Smooth muscle cell (in vitro differentiated cells): ENCODE data around the gene CANT1. TPM values are rescaled to one million over a fixed set of nuclear protein-coding genes. Genes with fewer than 3 reads are reported as not detected.

Source experiments
- DNase-seq: peaks from one replicate; lab custom pipeline; 2025; ENCODE audit not compliant: unreplicated experiment; lab: John Stamatoyannopoulos, UW
- H2AFZ ChIP-seq: fragments of 200-600 bp; sonication (generic); 2 replicates; pipeline ENCODE4 v1.6.0; 2016; ENCODE audit warnings: antibody characterized with exemption, low read depth, mild to moderate bottlenecking
- H3F3A ChIP-seq: fragments of 200-600 bp; sonication (generic); 2 replicates; pipeline ENCODE4 v1.6.0; 2017; ENCODE audit warnings: antibody characterized with exemption, low read depth
- H3K27ac ChIP-seq: fragments of 200-600 bp; sonication (generic); 2 replicates; pipeline ENCODE4 v1.5.1; 2016; ENCODE audit warnings: low read depth, mild to moderate bottlenecking
- H3K27me3 ChIP-seq: fragments of 200-600 bp; sonication (generic); 2 replicates; pipeline ENCODE4 v1.6.1; 2016; ENCODE audit warnings: low read depth, mild to moderate bottlenecking
- H3K36me3 ChIP-seq: fragments of 200-600 bp; sonication (generic); 2 replicates; pipeline ENCODE4 v1.5.1; 2016; ENCODE audit warnings: low read depth
- H3K4me1 ChIP-seq: fragments of 200-600 bp; sonication (generic); 2 replicates; pipeline ENCODE4 v1.5.1; 2016; ENCODE audit warnings: low read depth
- H3K4me2 ChIP-seq: fragments of 200-600 bp; sonication (generic); 2 replicates; pipeline ENCODE4 v1.6.0; 2016; ENCODE audit warnings: mild to moderate bottlenecking
- H3K4me3 ChIP-seq: fragments of 200-600 bp; sonication (generic); 2 replicates; pipeline ENCODE4 v1.5.1; 2016; ENCODE audit warnings: mild to moderate bottlenecking
- H3K79me2 ChIP-seq: fragments of 200-600 bp; sonication (generic); 2 replicates; pipeline ENCODE4 v1.6.0; 2016; ENCODE audit warnings: low read depth, mild to moderate bottlenecking
- H3K9ac ChIP-seq: fragments of 200-600 bp; sonication (generic); 2 replicates; pipeline ENCODE4 v1.6.0; 2016; ENCODE audit warnings: low read depth
- H3K9me3 ChIP-seq: fragments of 200-600 bp; sonication (generic); replicated peaks from 2 replicates; pipeline ENCODE4 v1.5.1; 2016; ENCODE audit warnings: low read depth
- H4K20me1 ChIP-seq: fragments of 200-600 bp; sonication (generic); 2 replicates; pipeline ENCODE4 v1.6.0; 2016; ENCODE audit warnings: low read depth
- WGBS: methylation state at CpG from one replicate; pipeline ENCODE4 v1.1.7; 2016; ENCODE audit warnings: low lambda C conversion rate; 5-methylcytosine and 5-hydroxymethylcytosine counted together
- polyA plus RNA-seq: library from polyadenylated mRNA; unstranded; fragments of >200 nt; fragmentation: Nextera tagmentation; extraction: Ambion mirVana; gene quantifications from 2 replicates; pipeline ENCODE4 v1.2.1, GENCODE V29; 2016
- total RNA-seq: library from RNA; depleted of rRNA; stranded (reverse); fragments of >200 nt; gene quantifications from 2 replicates; pipeline ENCODE4 v1.2.3, GENCODE V29; 2014
- TF ChIP-seq, protein P1 (sequence below): fragments of 200-600 bp; sonication (generic); IDR thresholded peaks from 2 replicates; pipeline ENCODE4 v1.5.1; 2017; ENCODE audit warnings: borderline replicate concordance, mild to moderate bottlenecking, antibody characterized with exemption; ENCODE audit not compliant: insufficient read depth, poor library complexity, severe bottlenecking

The CANT1 gene
- total and polyA plus RNA-seq, 2 experiments from 2014 or later = 38.3 to 42.1 TPM

DNA sequence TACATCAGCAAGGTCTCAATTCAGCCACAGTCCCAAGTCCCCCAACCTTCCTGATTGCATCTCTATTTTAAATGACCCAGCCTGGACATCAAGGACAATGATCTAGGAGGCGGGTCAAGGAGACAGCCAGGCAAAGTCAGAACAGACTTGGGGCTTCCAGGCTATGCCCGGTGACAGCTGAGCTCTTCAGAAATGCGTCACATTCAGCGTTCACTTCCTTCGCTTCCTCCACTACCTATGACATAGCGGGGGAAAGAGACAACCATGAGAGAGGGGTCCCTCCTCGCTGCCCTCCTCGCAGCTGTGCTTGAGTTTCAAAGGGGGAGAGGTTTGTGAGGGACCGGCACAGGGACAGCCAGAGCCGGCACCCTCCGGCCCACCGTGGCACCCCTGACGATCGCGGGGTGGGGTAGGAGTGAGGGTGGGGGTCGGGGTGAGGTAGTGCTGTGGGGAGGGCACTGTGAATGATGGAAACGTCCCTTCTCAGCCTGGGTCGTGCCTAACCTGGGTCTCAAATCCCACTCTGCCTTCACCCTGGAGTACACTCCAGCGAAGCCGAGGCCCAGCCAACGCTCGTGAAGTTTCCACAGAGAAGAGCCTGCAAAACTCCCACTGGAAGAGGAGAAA lies 17.5 kb downstream of the CANT1 start:
- Histone ChIP-seq H3K27me3 (no peaks in the 10 kb centered on the region), H3K79me2 (no peaks in the 10 kb centered on the region), H3K36me3 (no peaks in the 10 kb centered on the region), H2AFZ (no peak overlapping the region), H3K9ac (no peak overlapping the region), H3K27ac (no peak overlapping the region), H3K9me3 (no peaks in the 10 kb centered on the region), H3K4me1 (no peaks in the 10 kb centered on the region), H3K4me3 (no peak overlapping the region), H4K20me1 (peaks cover 34% of the 10 kb centered on the region), H3F3A (no peaks in the 10 kb centered on the region), H3K4me2 (no peak overlapping the region)
- TF ChIP-seq, protein P1, sequence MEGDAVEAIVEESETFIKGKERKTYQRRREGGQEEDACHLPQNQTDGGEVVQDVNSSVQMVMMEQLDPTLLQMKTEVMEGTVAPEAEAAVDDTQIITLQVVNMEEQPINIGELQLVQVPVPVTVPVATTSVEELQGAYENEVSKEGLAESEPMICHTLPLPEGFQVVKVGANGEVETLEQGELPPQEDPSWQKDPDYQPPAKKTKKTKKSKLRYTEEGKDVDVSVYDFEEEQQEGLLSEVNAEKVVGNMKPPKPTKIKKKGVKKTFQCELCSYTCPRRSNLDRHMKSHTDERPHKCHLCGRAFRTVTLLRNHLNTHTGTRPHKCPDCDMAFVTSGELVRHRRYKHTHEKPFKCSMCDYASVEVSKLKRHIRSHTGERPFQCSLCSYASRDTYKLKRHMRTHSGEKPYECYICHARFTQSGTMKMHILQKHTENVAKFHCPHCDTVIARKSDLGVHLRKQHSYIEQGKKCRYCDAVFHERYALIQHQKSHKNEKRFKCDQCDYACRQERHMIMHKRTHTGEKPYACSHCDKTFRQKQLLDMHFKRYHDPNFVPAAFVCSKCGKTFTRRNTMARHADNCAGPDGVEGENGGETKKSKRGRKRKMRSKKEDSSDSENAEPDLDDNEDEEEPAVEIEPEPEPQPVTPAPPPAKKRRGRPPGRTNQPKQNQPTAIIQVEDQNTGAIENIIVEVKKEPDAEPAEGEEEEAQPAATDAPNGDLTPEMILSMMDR = no peak
- DNase-seq = no peak
- 96% methylated on average over 22 of the region's 22 CpGs for WGBS

DNA sequence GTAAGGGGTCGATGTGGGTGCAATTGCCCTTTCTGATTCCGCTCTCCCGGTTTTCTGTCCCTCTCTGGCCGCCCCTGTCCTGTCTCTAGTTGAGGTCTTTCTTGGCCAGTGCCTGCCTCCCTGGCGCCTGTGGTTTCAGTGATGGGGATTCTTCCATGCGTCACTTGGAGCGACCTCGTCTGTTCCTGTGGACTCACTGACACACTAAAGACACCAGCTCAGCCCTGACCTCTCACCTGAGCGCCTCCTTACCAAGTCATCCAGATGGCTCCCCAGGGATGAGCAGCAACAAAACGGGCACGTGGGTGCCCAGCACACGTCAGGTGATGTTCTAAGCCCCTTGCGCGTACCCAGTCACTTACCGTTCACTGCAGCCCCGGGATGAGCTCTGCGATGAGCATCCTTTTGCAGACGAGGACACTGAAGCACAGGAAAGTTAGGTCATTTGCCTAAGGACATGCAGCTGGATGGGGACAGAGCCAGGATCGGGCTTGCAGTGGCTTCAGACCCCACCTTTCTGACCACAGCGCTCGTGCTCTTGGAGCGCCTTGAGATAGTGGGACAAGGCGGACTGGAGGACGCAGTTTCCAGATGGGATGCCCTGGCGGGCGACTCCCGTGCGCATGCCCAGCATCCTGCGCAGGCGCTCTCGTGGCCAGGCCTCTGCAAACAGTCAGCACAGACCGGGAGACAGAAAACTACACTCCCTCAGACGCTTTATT lies 18.4 kb downstream of the CANT1 start:
- H2AFZ ChIP-seq = no peak overlapping the region
- no peaks in the 10 kb centered on the region for H3K27me3 ChIP-seq
- H3K9ac ChIP-seq = no peak overlapping the region
- DNase-seq = no peak
- TF ChIP-seq, protein P1 = no peak
- no peaks in the 10 kb centered on the region for H3K36me3 ChIP-seq
- no peak overlapping the region for H3K4me3 ChIP-seq
- no peaks in the 10 kb centered on the region for H3K4me1 ChIP-seq
- no peaks in the 10 kb centered on the region for H3K79me2 ChIP-seq
- peaks cover 29% of the 10 kb centered on the region for H4K20me1 ChIP-seq
- H3K27ac ChIP-seq = no peak overlapping the region
- no peaks in the 10 kb centered on the region for H3F3A ChIP-seq
- no peak overlapping the region for H3K4me2 ChIP-seq
- no peaks in the 10 kb centered on the region for H3K9me3 ChIP-seq
- 98% methylated on average over 33 of the region's 33 CpGs for WGBS

DNA sequence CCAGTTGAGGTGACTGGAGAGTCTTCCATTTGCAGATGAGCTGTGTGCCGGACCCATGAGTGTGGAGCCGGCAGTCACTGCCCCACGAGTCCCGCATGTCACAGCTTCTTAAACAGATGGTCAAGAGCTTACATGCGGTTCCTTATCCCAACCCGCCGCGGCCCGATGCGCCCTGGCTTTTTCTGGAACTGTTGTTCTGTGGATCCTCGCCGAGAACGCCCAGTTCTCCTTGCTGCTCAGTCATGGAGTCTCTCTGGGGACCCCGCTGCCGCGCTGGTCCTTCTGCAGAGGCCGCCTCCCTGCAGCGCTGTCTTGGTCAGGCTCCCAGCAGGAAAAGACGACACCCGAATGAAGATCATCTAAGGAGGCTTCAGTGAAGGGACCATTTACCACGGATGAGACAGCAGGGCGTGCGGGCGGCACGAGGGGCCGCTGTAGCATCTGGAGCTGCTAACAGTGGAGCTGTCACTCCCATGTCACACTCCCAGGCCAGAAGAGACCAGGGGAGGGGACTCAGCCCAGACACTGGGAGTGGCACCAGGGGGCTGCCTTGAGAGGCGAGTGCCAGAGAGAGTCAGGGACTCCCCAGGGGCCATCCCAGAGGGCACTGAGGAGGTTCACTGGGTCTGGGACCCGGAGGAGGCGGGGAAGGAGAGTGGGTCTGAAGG lies 19.1 kb downstream of the CANT1 start:
- no peak overlapping the region for H3K27ac ChIP-seq
- H3K9me3 ChIP-seq = no peaks in the 10 kb centered on the region
- H3K36me3 ChIP-seq = no peaks in the 10 kb centered on the region
- peaks cover 22% of the 10 kb centered on the region for H4K20me1 ChIP-seq
- H3K4me2 ChIP-seq = no peak overlapping the region
- H3K4me3 ChIP-seq = no peak overlapping the region
- no peak overlapping the region for H2AFZ ChIP-seq
- TF ChIP-seq, protein P1 = no peak
- H3K9ac ChIP-seq = no peak overlapping the region
- H3K79me2 ChIP-seq = no peaks in the 10 kb centered on the region
- 99% methylated on average over 29 of the region's 29 CpGs for WGBS
- no peak for DNase-seq
- no peaks in the 10 kb centered on the region for H3F3A ChIP-seq
- H3K4me1 ChIP-seq = no peaks in the 10 kb centered on the region
- no peaks in the 10 kb centered on the region for H3K27me3 ChIP-seq
